Adrenal gland (tissue), 5 donors: ENCODE data around the gene FPGS.

Experiments used
- CTCF ChIP-seq, 6 experiments: fragments of 450-650 bp in 4 of 6; fragments of 200-600 bp in 2 of 6; sonication (generic) in 1 of 6; IDR thresholded peaks; 1 replicate in 5 of 6; 2 replicates in 1 of 6; pipeline versions ENCODE4 v1.5.1 to v1.8.0; 2016 to 2021; ENCODE audit warnings: antibody characterized with exemption in 6 of 6, mild to moderate bottlenecking in 2 of 6, moderate library complexity in 1 of 6
- POLR2A ChIP-seq, 2 donors: fragments of 450-650 bp; IDR thresholded peaks; one replicate each; pipeline ENCODE4 v1.6.1; 2017; ENCODE audit warnings: antibody characterized with exemption in 2 of 2, mild to moderate bottlenecking in 2 of 2, moderate library complexity in 1 of 2
- donor health status: DM: no; HTN: no; CAD: no.

GRCh38 chr9:127773981-127774380, 28.7 kb upstream of the FPGS start:
- no peak for TF ChIP-seq POLR2A (IDR thresholded peaks at IDR 0.05)
- no peak for TF ChIP-seq CTCF (IDR thresholded peaks at IDR 0.05)
